K562 (cell line): ENCODE measurements around the gene MAGI2. TPM values are rescaled to one million over a fixed set of nuclear protein-coding genes. Genes with fewer than 3 reads are reported as not detected.
A peak's percentile ranks its signal among the peaks of the same experiment; 100 is the strongest.

ENCODE experiments used
- ARID3A ChIP-seq: IDR thresholded peaks from 2 replicates; pipeline ENCODE4 v1.6.1; 2012; ENCODE audit warnings: low read depth, low read length, improper control_type of control experiment, borderline replicate concordance
- C11orf30 ChIP-seq: fragments of 450-650 bp; IDR thresholded peaks from 2 replicates; pipeline ENCODE4 v1.6.1; 2016; ENCODE audit warnings: low read depth, mild to moderate bottlenecking
- CHAMP1 ChIP-seq: fragments of 450-650 bp; IDR thresholded peaks from 2 replicates; pipeline ENCODE4 v1.6.1; 2016; ENCODE audit warnings: mild to moderate bottlenecking
- E2F5 ChIP-seq: sonication (generic); formaldehyde crosslinking; IDR thresholded peaks from 2 replicates; pipeline ENCODE4 v1.8.0; 2022; ENCODE audit warnings: mild to moderate bottlenecking, missing genetic modification reagents
- FOXA1 ChIP-seq: fragments of 450-650 bp; IDR thresholded peaks from 2 replicates; pipeline ENCODE4 v1.6.1; 2016; ENCODE audit warnings: mild to moderate bottlenecking, borderline replicate concordance
- FOXM1 ChIP-seq, 2 experiments: fragments of 450-650 bp in 1 of 2; sonication (generic) in 1 of 2; formaldehyde crosslinking in 1 of 2; IDR thresholded peaks; 2 replicates each; pipeline versions ENCODE4 v1.6.1 to v1.9.0; 2017 to 2022; ENCODE audit warnings: low read depth in 2 of 2, mild to moderate bottlenecking in 2 of 2, missing genetic modification reagents in 1 of 2, moderate library complexity in 1 of 2
- KDM4B ChIP-seq, 2 experiments: fragments of 450-650 bp in 1 of 2; sonication (generic) in 1 of 2; IDR thresholded peaks; 2 replicates each; pipeline ENCODE4 v1.6.1; 2016 to 2017; ENCODE audit warnings: borderline replicate concordance in 2 of 2, antibody characterized with exemption in 1 of 2, low read depth in 1 of 2, mild to moderate bottlenecking in 1 of 2
- PHB2 ChIP-seq: fragments of 450-650 bp; IDR thresholded peaks from 2 replicates; pipeline ENCODE4 v1.6.1; 2017; ENCODE audit warnings: low read depth
- PURB ChIP-seq: sonication (generic); formaldehyde crosslinking; IDR thresholded peaks from 2 replicates; pipeline ENCODE4 v1.9.0; 2021; ENCODE audit warnings: low read depth, mild to moderate bottlenecking, missing genetic modification reagents
- RBM14 ChIP-seq: fragments of 200-400 bp; formaldehyde crosslinking; IDR thresholded peaks from 2 replicates; pipeline ENCODE4 v1.6.1; 2018; ENCODE audit warnings: low read depth, mild to moderate bottlenecking, low read length, moderate library complexity, borderline replicate concordance; ENCODE audit not compliant: insufficient read depth
- UBTF ChIP-seq, 2 experiments: IDR thresholded peaks; 2 replicates each; pipeline ENCODE4 v1.6.1; 2012; ENCODE audit warnings: improper control_type of control experiment in 2 of 2, low read depth in 2 of 2, low read length in 2 of 2, borderline replicate concordance in 1 of 2
- ZBTB7A ChIP-seq: IDR thresholded peaks from 2 replicates; pipeline ENCODE4 v1.6.1; 2011; ENCODE audit warnings: low read depth, mild to moderate bottlenecking, low read length, moderate library complexity, borderline replicate concordance; ENCODE audit not compliant: control insufficient read depth
- ZNF395 ChIP-seq: fragments of 200-800 bp; sonication (Bioruptor generic); IDR thresholded peaks from 2 replicates; pipeline ENCODE4 v1.6.1; 2017; ENCODE audit warnings: missing genetic modification characterization, missing compliant biosample characterization
- ZNF431 ChIP-seq: sonication (generic); formaldehyde crosslinking; IDR thresholded peaks from 2 replicates; pipeline ENCODE4 v1.8.0; 2022; ENCODE audit warnings: mild to moderate bottlenecking, missing genetic modification reagents
- ZNF668 ChIP-seq: fragments of 250-450 bp; sonication (Bioruptor Pico); IDR thresholded peaks from 2 replicates; pipeline ENCODE4 v1.8.0; 2022; ENCODE audit warnings: mild to moderate bottlenecking, inconsistent platforms
- polyA plus RNA-seq, 8 experiments: library from polyadenylated mRNA; depleted of rRNA in 4 of 8; stranded (reverse) in 5 of 8; unstranded in 3 of 8; fragments of >200 nt; fragmentation: Nextera tagmentation in 2 of 8; fragmentation: Illumina TruSeq in 1 of 8; extraction: Ambion mirVana in 2 of 8; extraction: Trizol in 1 of 8; gene quantifications; 2 replicates each; pipeline versions ENCODE4 v1.2.1 to v1.2.3, GENCODE V29; 2011 to 2014; ENCODE audit warnings: inconsistent platforms in 1 of 8, missing spikeins in 1 of 8
- total RNA-seq, 7 experiments: library from RNA; depleted of rRNA in 6 of 7; stranded (reverse); fragments of >200 nt in 6 of 7; fragmentation: Illumina TruSeq in 2 of 7; extraction: Trizol in 2 of 7; gene quantifications; 2 replicates each; pipeline versions ENCODE4 v1.2.1 to v1.2.3, GENCODE V29; 2011 to 2021; ENCODE audit warnings: low replicate concordance in 1 of 7

MAGI2 gene
- total and polyA plus RNA-seq, 9 of the 15 experiments (the other 6 are each of a cell fraction or from before 2014, with no cell fraction given), result 0.27 to 1.4 (median 0.70) TPM

- TF ChIP-seq KDM4B (IDR thresholded peaks at IDR 0.05; ENCODE audit: borderline replicate concordance in 2 of 2, low read depth in 1 of 2) (no peak), PHB2 (no peak), FOXM1 (IDR thresholded peaks at IDR 0.05; ENCODE audit: low read depth) (peak; percentile 16; the same call in 1 of the 2 replicates), FOXM1 (CRISPR knock-in tag; IDR thresholded peaks at IDR 0.05; ENCODE audit: low read depth) (no peak), UBTF (IDR thresholded peaks at IDR 0.05; ENCODE audit: borderline replicate concordance in 1 of 2, low read depth in 2 of 2, low read length in 2 of 2) (0 out of 4 replicates have a peak, but pooled peaks of 1 of the 2 experiments have one; percentile 41), ZNF431 (CRISPR knock-in tag) (no peak), ZBTB7A (no peak; the same call in 1 of the 2 replicates), PURB (CRISPR knock-in tag) (no peak), C11orf30 (no peak), ZNF395 (CRISPR knock-in tag) (no peak; the same call in none of the 2 replicates), ARID3A (no peak), FOXA1 (no peak), CHAMP1 (no peak), E2F5 (CRISPR knock-in tag) (no peak), RBM14 (no peak), ZNF668 (CRISPR knock-in tag) (no peak)
These were observed 1433.2 kb downstream of the MAGI2 start (continued) for GRCh38 chr7:78020136-78020873.
